H1 (cell line): Measurements from ENCODE around the gene C1QTNF1. TPM values are rescaled to one million over a fixed set of nuclear protein-coding genes. Genes with fewer than 3 reads are reported as not detected.

ENCODE experiments used
- CBX5 ChIP-seq: fragments of 300-800, 300-1000 bp; sonication (generic); IDR thresholded peaks from 2 replicates; pipeline ENCODE4 v1.7.1; 2016; ENCODE audit warnings: antibody characterized with exemption, low read length, low read depth
- CHD7 ChIP-seq: fragments of 300-600 bp; sonication (generic); IDR thresholded peaks from 2 replicates; pipeline ENCODE4 v1.7.1; 2012; ENCODE audit warnings: low read length, moderate library complexity, mild to moderate bottlenecking, inconsistent platforms; ENCODE audit not compliant: insufficient replicate concordance
- HDAC2 ChIP-seq, 2 experiments: fragments of 300-600 bp in 1 of 2; sonication (generic) in 1 of 2; IDR thresholded peaks; 2 replicates each; pipeline ENCODE4 v1.6.1; 2011 to 2012; ENCODE audit warnings: low read depth in 2 of 2, low read length in 2 of 2, mild to moderate bottlenecking in 2 of 2, moderate library complexity in 2 of 2, borderline replicate concordance in 1 of 2, inconsistent platforms in 1 of 2
- JUND ChIP-seq: IDR thresholded peaks from 2 replicates; pipeline ENCODE4 v1.6.1; 2011; ENCODE audit warnings: mild to moderate bottlenecking, improper control_type of control experiment, low read length
- SP2 ChIP-seq: IDR thresholded peaks from 2 replicates; pipeline ENCODE4 v1.6.1; 2012; ENCODE audit warnings: mild to moderate bottlenecking, low read length, inconsistent platforms
- polyA plus RNA-seq, 7 experiments: library from polyadenylated mRNA; depleted of rRNA in 3 of 7; stranded (reverse) in 5 of 7; unstranded in 2 of 7; fragments of >200 nt in 5 of 7; fragments of 200-250 nt in 2 of 7; gene quantifications; 1 replicate in 5 of 7; 2 replicates in 1 of 7; 4 replicates in 1 of 7; pipeline versions ENCODE4 v1.2.1 to v1.2.3, GENCODE V29; 2011 to 2013; ENCODE audit warnings: missing spikeins in 2 of 7, mixed read lengths in 2 of 7
- total RNA-seq: library from RNA; stranded (reverse); fragmentation: NEBNext Ultra II Directional; extraction: Animal tissue kit (Norgen Biotek cat#: 25700); gene quantifications from 2 replicates; pipeline ENCODE4 v1.2.1, GENCODE V29; 2021

C1QTNF1 gene
- total and polyA plus RNA-seq, 2 of the 8 experiments (the other 6 are each of a cell fraction or from before 2014, with no cell fraction given): 1.5 to 2.5 TPM

- TF ChIP-seq CHD7: no peak
- no peak for TF ChIP-seq CBX5
- no peak for TF ChIP-seq HDAC2 (IDR thresholded peaks at IDR 0.05; ENCODE audit: borderline replicate concordance in 1 of 2, low read depth in 2 of 2, low read length in 2 of 2)
- TF ChIP-seq JUND: no peak
- no peak for TF ChIP-seq SP2
These were observed 40.1 kb downstream of the C1QTNF1 start (continued) for GRCh38 chr17:79064026-79064425.
